CD4-positive, alpha-beta T cell treated with Interleukin-10 for 1 hour (primary cell): Measurements from ENCODE around the gene POU5F1.
"Not testable (repeated sequence)": the region's sequence is repeated elsewhere in the genome, so short reads cannot be mapped to it uniquely, and the experiment has no call there.

ENCODE experiments used
- DNase-seq: peaks from one replicate; pipeline ENCODE4 v3.0.0-alpha.2; 2020

Gene POU5F1

GRCh38 chr6:31190488-31190887, 20.0 kb upstream of the POU5F1 start:
- no peak for DNase-seq

GRCh38 chr6:31189223-31189622, 18.7 kb upstream of the POU5F1 start:
- not testable (repeated sequence) for DNase-seq

GRCh38 chr6:31187780-31188194, 17.3 kb upstream of the POU5F1 start:
- no peak for DNase-seq

- no peak for DNase-seq
Measured at GRCh38 chr6:31186052-31186734, 15.7 kb upstream of the POU5F1 start.

- DNase-seq: not testable (repeated sequence)
Measured at GRCh38 chr6:31185695-31186051, 15.2 kb upstream of the POU5F1 start.

GRCh38 chr6:31183859-31184258, 13.4 kb upstream of the POU5F1 start:
- not testable (repeated sequence) for DNase-seq

GRCh38 chr6:31183287-31183686, 12.8 kb upstream of the POU5F1 start:
- not testable (repeated sequence) for DNase-seq

GRCh38 chr6:31180500-31180899, 10.0 kb upstream of the POU5F1 start:
- DNase-seq: peak; percentile 81

GRCh38 chr6:31179896-31180295, 9.4 kb upstream of the POU5F1 start:
- DNase-seq: no peak

- DNase-seq: no peak
Measured at GRCh38 chr6:31179042-31179386, 8.5 kb upstream of the POU5F1 start.

GRCh38 chr6:31178143-31179041, 7.9 kb upstream of the POU5F1 start:
- no peak for DNase-seq

GRCh38 chr6:31175971-31176370, 5.5 kb upstream of the POU5F1 start:
- no peak for DNase-seq

GRCh38 chr6:31174378-31174777, 3.9 kb upstream of the POU5F1 start:
- no peak for DNase-seq

- no peak for DNase-seq
Measured at GRCh38 chr6:31173406-31173805, 2.9 kb upstream of the POU5F1 start.

GRCh38 chr6:31172973-31173384, 2.5 kb upstream of the POU5F1 start:
- no peak for DNase-seq

GRCh38 chr6:31171931-31172905, 1.7 kb upstream of the POU5F1 start:
- DNase-seq: no peak

GRCh38 chr6:31170987-31171671, 647 bp upstream of the POU5F1 start:
- no peak for DNase-seq

GRCh38 chr6:31169858-31170599, 453 bp downstream of the POU5F1 start:
- not testable (repeated sequence) for DNase-seq

- no peak for DNase-seq
Measured at GRCh38 chr6:31169123-31169857, 1.2 kb downstream of the POU5F1 start.

GRCh38 chr6:31168606-31169005, 1.9 kb downstream of the POU5F1 start:
- DNase-seq: no peak

GRCh38 chr6:31165986-31166385, 4.5 kb downstream of the POU5F1 start:
- DNase-seq: no peak
